ENCODE results near the gene APOL4.
"Not testable (repeated sequence)": the region's sequence is repeated elsewhere in the genome, so short reads cannot be mapped to it uniquely, and the experiment has no call there.

Gene APOL4

DNA sequence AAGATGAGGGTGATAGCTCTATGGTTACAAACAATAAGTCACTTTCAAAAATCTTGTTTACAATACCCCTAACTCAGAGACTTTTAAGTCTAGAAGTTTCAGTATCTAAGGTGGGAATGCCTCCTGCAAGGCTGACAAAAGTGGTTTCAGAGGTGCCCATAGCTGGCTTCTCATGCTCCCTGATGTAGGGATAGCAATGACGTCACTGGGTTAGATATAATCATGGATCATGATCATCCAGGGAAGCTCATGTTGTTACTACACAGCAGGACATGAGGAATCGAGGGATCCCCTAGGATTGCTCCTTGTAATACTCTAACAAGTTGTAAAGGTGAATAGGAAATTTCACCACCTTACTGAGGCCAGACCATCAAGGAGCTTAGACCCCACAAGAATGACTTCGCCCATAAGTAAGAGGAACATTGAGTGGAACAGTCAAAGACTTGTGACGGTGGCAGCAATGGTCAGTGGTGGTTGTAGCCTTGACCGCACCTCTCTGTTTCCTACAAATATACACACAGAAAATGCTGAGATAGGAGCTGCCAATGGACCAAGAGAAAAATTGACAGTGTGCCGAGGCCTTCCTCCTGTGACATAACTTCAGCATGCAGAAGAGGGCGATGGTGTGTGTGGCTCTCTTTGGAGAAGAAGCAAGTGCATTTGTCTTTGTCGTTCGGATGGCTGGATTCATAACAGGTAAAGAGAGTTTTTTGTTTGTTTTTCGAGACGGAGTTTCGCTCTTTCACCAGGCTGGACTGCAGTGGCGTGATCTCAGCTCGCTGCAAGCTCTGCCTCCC, 15.6 kb downstream of the APOL4 start:
- in situ Hi-C loops (cut with MboI; ENCODE audit: low sequenced_read_pairs) = no loop called here

- in situ Hi-C loops (cut with MboI; ENCODE audit: low sequenced_read_pairs) = no loop called here
These were observed 17.1 kb downstream of the APOL4 start for GRCh38 chr22:36184433-36185025.

DNA sequence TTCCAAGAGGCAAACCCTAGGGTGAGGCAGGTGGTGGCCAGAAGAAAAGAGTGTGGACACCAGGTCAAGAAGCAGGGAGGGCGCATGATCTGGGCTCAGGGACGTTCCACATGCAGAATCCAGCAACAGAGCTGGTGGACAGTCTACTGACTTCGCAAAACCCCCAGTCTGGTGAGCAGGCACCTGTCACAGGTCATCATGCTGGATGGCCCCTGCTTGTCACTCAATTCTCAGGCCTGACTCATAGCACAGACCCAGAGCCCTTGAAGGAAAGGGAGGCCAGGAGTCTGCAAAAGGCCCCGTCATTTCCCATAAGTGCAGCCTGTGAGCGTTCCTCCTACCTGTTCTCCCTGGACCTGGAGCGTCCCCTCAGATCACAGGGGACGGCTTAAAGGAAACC, 18.2 kb downstream of the APOL4 start:
- in situ Hi-C loops (cut with MboI; ENCODE audit: low sequenced_read_pairs) = no loop called here

GRCh38 chr22:36182857-36183256, 18.8 kb downstream of the APOL4 start:
- in situ Hi-C loops (cut with MboI; ENCODE audit: low sequenced_read_pairs) = no loop called here

GRCh38 chr22:36182056-36182455, 19.6 kb downstream of the APOL4 start:
- in situ Hi-C loops (cut with MboI; ENCODE audit: low sequenced_read_pairs) = no loop called here

DNA sequence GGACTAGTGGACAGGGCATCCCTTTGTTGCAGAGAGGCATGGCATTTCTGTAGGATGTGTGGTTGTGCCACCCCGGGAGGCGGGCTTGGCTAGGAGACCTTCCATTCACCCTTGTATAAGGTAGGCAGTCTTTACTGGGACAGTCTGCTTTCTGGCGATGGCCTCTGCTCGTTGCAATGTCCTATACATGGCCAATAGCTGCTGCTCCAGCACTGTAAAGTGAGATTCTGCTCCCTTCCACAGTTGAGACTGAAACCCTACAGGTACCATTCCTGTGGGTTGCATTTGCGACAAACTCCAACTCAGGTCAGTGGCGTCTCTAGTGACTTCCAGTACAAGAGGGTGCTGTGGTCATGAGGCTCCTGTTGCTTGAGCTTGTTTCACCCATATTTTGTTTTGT, 20.7 kb downstream of the APOL4 start:
- in situ Hi-C loops (cut with MboI; ENCODE audit: low sequenced_read_pairs) = no loop called here

GRCh38 chr22:36180038-36180880, 21.4 kb downstream of the APOL4 start:
- in situ Hi-C loops (cut with MboI; ENCODE audit: low sequenced_read_pairs) = no loop called here

- in situ Hi-C loops (cut with MboI; ENCODE audit: low sequenced_read_pairs) = no loop called here
These were observed 24.4 kb downstream of the APOL4 start for GRCh38 chr22:36177160-36177559.

DNA sequence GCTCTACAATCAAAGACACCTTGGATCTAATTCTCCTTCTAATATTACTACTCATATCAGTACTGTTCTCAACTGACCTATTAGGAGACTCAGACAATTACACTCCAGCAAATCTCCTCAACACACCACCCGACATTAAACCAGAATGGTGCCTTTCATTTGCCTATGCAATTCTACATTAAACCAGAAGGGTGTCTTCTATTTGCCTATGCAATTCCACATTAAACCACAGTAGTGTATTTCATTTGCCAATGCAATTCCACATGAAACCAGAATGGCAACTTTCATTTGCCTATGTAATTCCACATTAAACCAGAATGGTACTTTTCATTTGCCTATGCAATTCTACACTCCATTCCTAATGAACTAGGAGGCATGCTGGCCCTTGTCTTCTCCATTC, 25.7 kb downstream of the APOL4 start:
- in situ Hi-C loops (cut with MboI; ENCODE audit: low sequenced_read_pairs) = no loop called here

GRCh38 chr22:36171941-36172340, 29.7 kb downstream of the APOL4 start:
- in situ Hi-C loops (cut with MboI; ENCODE audit: low sequenced_read_pairs) = no loop called here

DNA sequence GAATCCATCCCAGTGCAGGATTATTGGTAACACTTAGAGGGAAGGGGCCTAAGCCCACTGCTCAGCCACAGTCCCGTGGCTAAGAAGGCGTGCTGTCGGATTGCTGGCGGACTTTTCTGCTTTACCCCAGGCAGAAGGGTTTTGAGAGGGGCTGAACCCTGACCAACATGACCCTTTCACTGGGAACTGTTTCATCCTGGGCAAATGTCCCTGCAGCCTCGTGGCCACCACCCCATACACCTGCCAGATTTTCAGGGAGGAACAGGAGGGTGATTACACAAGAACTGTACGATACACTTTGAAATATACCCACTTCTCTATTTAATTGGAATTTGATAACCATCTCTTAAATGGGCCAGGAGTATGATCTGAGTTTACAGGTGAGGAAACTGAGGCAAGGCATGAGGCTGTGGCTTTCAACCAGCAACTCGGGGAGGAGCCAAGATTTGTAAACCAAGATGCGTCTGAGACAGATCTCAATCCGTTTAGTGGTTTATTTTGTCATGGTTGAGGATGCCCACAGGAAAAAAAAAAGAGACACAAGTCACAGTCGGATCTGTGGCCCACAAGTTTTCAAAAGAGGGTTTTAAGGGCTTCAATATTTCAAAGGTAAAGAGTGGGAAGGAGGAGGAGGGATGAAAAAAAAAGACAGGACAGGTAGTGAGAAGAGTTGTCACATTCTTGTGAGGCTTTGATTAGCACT, 34.9 kb downstream of the APOL4 start:
- in situ Hi-C loops (cut with MboI; ENCODE audit: low sequenced_read_pairs) = no loop called here

DNA sequence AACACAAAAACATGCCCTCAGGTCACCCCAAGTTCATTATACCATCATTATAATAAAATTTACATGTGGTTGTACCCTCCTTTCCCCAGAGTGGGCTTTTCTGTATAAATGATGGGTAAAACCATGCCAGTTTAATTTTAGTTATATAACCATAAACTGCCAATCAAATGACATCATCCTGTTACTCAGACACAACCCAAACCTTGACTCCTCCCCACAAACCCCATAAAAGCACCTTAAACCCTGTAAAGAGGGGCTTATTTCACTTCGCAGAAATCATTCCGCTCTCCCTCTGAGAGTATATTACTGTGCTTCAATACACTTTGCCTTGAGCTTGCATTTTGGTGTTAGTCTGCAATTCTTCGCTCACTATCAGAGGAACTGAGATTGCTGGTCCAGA, 35.5 kb downstream of the APOL4 start:
- in situ Hi-C loops (cut with MboI; ENCODE audit: low sequenced_read_pairs) = no loop called here

GRCh38 chr22:36165141-36165540, 36.5 kb downstream of the APOL4 start:
- in situ Hi-C loops (cut with MboI; ENCODE audit: low sequenced_read_pairs) = no loop called here

GRCh38 chr22:36164621-36165020, 37.0 kb downstream of the APOL4 start:
- in situ Hi-C loops (cut with MboI; ENCODE audit: low sequenced_read_pairs) = no loop called here

- in situ Hi-C loops (cut with MboI; ENCODE audit: low sequenced_read_pairs) = no loop called here
These were observed 38.1 kb downstream of the APOL4 start for GRCh38 chr22:36163497-36163896.

DNA sequence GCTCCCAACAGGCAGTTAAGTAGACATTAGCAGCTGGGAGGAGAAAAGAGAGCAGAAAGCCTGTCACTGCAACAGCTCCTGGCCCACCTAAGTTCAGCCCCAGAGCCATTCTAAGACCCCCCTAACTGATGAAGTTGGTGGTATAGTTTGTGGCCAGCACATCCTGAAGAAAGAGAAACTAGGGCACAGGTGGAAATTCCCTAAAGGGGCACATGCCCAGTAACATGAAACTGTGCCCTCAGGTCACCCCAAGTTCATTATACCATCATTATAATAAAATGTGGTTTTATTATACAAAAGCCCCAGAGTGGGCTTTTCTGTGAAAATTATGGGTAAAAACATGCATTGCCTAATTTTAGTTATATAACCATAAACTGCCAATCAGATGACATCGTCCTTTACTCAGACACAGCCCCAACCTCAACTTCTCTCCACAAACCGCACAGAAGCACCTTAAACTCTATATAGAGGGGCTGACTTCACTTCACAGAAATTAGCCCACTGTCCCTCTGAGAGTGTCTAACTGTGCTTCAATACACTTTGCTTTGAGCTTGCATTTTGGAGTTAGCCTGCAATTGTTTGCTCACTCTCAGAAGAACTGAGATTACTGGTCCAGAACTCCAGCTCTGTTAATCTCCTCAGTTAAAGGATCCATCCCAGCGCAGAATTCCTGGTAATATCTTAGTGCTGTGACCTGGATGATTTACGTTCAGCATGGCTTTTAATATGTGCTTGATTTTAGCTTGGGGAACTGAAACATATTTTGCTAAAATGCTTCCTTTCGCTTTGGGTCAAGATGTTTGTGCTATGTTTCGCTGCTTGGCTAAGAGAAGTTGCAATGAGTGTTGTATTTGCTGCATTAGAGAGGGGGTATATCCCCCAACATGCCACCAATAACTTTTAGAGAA, 39.2 kb downstream of the APOL4 start:
- in situ Hi-C loops (cut with MboI; ENCODE audit: low sequenced_read_pairs) = no loop called here

GRCh38 chr22:36161793-36162126, 39.8 kb downstream of the APOL4 start:
- in situ Hi-C loops (cut with MboI; ENCODE audit: low sequenced_read_pairs) = not testable (repeated sequence)

- in situ Hi-C loops (cut with MboI; ENCODE audit: low sequenced_read_pairs) = no loop called here
These were observed 41.1 kb downstream of the APOL4 start, which contains the start of gene APOL3 for GRCh38 chr22:36160499-36160942. Gene APOL3, minus strand, starts transcription at chr22:36160755. Its CDS starts 11,700 bp downstream, at chr22:36149055.

DNA sequence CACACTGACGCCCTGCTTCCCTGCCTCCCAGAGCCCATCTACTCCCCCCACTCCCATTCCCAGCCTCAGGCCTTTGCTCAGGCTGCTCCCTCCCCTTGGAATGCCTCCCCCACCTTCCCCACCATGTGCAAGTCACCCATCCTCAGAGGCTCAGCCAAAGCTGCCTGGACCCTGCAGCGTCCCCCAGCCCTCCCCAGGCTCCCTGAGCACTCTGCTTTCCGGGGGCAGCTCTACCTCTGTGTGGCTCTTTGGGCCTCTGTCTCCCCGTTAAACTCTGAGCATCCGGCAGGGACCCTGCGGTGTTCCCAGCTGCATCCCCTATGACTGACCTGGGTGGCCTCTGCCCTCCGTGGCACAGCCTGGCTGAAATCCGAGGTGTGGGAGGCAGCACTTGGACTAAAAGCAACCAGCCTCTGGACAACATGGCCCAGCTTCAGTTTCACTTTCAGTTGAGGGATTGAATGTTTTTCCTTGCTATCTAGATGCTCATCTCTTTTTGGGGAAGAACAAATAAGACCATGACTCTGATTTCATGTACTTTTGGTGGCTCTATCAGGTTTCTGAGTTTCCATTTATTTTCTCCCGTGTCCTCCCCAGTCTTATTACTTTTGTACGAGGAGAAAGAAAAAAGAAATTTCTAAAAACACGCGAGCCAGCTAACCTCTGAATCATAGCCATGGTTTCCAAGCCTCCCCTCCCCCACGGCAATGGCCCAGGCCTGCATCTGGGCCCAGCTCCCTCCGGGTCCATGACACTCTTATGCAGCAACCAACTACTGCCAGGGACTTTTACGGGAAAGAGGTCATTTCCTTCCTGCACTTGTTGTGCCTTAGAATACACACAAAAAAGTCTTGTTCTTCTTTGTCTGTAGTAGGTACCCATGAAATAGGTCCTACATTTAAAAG, 44.8 kb downstream of the APOL4 start:
- in situ Hi-C loops (cut with MboI; ENCODE audit: low sequenced_read_pairs) = no loop called here

All from HL-60/S4 treated with retinoic acid at 250 ng/mL for 4 days and 3 days (cell line).